ENCODE measurements around the gene DPP4. TPM values are rescaled to one million over a fixed set of nuclear protein-coding genes. Genes with fewer than 3 reads are reported as not detected.

The DPP4 gene
- polyA plus RNA-seq, 2 of the 4 experiments (the other 2 are of a cell fraction) = 0.17 to 0.27 TPM

DNA sequence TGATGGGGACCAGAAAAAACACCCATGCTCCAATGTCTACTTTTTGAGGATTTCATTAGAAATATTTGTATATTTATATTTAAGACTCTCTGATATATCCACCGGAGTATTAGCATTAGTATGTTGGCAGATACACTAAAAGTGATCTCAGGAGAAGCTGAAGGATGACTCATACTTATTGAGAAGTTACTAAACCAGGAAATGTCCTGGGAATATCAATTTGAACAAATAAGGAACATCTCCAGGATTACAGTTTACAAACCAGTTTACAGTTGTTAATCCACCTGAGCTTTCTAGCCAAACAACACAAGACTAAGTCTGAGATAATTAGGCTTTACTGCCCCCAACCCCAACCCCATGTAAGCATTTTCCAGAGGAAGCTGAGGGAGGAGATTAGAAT, 16.1 kb upstream of the DPP4 start:
- Histone ChIP-seq H3K4me3 (no peak overlapping the region), H3K4me1 (peaks cover 35% of the 10 kb centered on the region), H3K4me2 (0 out of 3 replicates have a peak overlapping the region, but pooled peaks have one; percentile 16), H3K9me3 (no peaks in the 10 kb centered on the region), H3K27ac (0 out of 6 replicates have a peak overlapping the region, but pooled peaks of 1 of the 2 experiments have one; percentile 46)
- ChIA-PET POLR2A (no interaction called here), CTCF (no interaction called here)
- ATAC-seq = no peak
- 11% methylated on average over 1 of the region's 1 CpG for WGBS (ENCODE audit: missing lambda C conversion rate)
- FAIRE-seq = no peak
- no peak for TF ChIP-seq HDAC2 (IDR thresholded peaks at IDR 0.05)
- TF ChIP-seq EHF (CRISPR knock-in tag; IDR thresholded peaks at IDR 0.05) = no peak
- TF ChIP-seq FOSL2 (IDR thresholded peaks at IDR 0.05) = no peak
- peak; percentile 69 for TF ChIP-seq FOSL2 (CRISPR knock-in tag; IDR thresholded peaks at IDR 0.05)
- TF ChIP-seq POLR2AphosphoS2 (conservative IDR thresholded peaks at IDR 0.05; ENCODE audit: low read length) = no peak
- DNase-seq (ENCODE audit: low read depth in 1 of 2, low spot score in 1 of 2) = no peak

GRCh38 chr2:162086904-162087303, 12.9 kb upstream of the DPP4 start:
- CTCF ChIA-PET = no interaction called here
- TF ChIP-seq ZSCAN20 (CRISPR knock-in tag; IDR thresholded peaks at IDR 0.05) (no peak), CBX2 (IDR thresholded peaks at IDR 0.05; ENCODE audit: borderline replicate concordance, low read depth) (no peak), HOXA7 (CRISPR knock-in tag; IDR thresholded peaks at IDR 0.05) (no peak), HOXB13 (CRISPR knock-in tag; IDR thresholded peaks at IDR 0.05; ENCODE audit: low read depth) (no peak), FOSL2 (IDR thresholded peaks at IDR 0.05) (no peak), FOSL2 (CRISPR knock-in tag; IDR thresholded peaks at IDR 0.05) (no peak), USF2 (IDR thresholded peaks at IDR 0.05) (no peak), HDAC2 (IDR thresholded peaks at IDR 0.05) (no peak), RCOR1 (IDR thresholded peaks at IDR 0.05; ENCODE audit: low read depth, low read length) (no peak), RNF2 (IDR thresholded peaks at IDR 0.05; ENCODE audit: borderline replicate concordance, low read depth) (no peak), PBX3 (IDR thresholded peaks at IDR 0.05) (no peak)
- TF ChIP-seq, protein P1, sequence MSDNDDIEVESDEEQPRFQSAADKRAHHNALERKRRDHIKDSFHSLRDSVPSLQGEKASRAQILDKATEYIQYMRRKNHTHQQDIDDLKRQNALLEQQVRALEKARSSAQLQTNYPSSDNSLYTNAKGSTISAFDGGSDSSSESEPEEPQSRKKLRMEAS (IDR thresholded peaks at IDR 0.05) = no peak
- H3K4me3 ChIP-seq = no peak overlapping the region
- FAIRE-seq (no peak), ATAC-seq (no peak), DNase-seq (ENCODE audit: low read depth in 1 of 2, low spot score in 1 of 2) (no peak)
- peaks cover 21% of the 10 kb centered on the region for H3K4me1 ChIP-seq
- no peak overlapping the region for H3K4me2 ChIP-seq
- POLR2A ChIA-PET = interaction anchor here (0.6 kb wide), 1 partner anchor 67 kb away, joined by 3 read pairs; no protein-coding TSS in a partner anchor
- WGBS (ENCODE audit: missing lambda C conversion rate) = 50% methylated on average over 2 of the region's 2 CpGs
- H3K27ac ChIP-seq = no peak overlapping the region
- H3K9me3 ChIP-seq = no peaks in the 10 kb centered on the region

GRCh38 chr2:162085090-162085891, 11.3 kb upstream of the DPP4 start:
- DNase-seq (ENCODE audit: low read depth in 1 of 2, low spot score in 1 of 2) (no peak), FAIRE-seq (no peak), ATAC-seq (0 out of 6 replicates have a peak, but pooled peaks of 1 of the 2 experiments have one; percentile 57)
- Histone ChIP-seq H3K4me3 (no peak overlapping the region), H3K9me3 (no peaks in the 10 kb centered on the region), H3K4me1 (peaks cover 5% of the 10 kb centered on the region; the same call in 2 of the 3 replicates), H3K4me2 (no peak overlapping the region), H3K27ac (no peak overlapping the region)
- ChIA-PET POLR2A (no interaction called here), CTCF (no interaction called here)
- TF ChIP-seq ESRRA (IDR thresholded peaks at IDR 0.05; ENCODE audit: borderline replicate concordance, low read length) (no peak), ZC3H11A (IDR thresholded peaks at IDR 0.05) (no peak), BCL3 (IDR thresholded peaks at IDR 0.05) (no peak), RAD21 (conservative IDR thresholded peaks at IDR 0.05 in 1 of 2, IDR thresholded peaks at IDR 0.05 in 1 of 2) (no peak), FOXS1 (CRISPR knock-in tag; IDR thresholded peaks at IDR 0.05) (no peak)
- TF ChIP-seq, protein P2, sequence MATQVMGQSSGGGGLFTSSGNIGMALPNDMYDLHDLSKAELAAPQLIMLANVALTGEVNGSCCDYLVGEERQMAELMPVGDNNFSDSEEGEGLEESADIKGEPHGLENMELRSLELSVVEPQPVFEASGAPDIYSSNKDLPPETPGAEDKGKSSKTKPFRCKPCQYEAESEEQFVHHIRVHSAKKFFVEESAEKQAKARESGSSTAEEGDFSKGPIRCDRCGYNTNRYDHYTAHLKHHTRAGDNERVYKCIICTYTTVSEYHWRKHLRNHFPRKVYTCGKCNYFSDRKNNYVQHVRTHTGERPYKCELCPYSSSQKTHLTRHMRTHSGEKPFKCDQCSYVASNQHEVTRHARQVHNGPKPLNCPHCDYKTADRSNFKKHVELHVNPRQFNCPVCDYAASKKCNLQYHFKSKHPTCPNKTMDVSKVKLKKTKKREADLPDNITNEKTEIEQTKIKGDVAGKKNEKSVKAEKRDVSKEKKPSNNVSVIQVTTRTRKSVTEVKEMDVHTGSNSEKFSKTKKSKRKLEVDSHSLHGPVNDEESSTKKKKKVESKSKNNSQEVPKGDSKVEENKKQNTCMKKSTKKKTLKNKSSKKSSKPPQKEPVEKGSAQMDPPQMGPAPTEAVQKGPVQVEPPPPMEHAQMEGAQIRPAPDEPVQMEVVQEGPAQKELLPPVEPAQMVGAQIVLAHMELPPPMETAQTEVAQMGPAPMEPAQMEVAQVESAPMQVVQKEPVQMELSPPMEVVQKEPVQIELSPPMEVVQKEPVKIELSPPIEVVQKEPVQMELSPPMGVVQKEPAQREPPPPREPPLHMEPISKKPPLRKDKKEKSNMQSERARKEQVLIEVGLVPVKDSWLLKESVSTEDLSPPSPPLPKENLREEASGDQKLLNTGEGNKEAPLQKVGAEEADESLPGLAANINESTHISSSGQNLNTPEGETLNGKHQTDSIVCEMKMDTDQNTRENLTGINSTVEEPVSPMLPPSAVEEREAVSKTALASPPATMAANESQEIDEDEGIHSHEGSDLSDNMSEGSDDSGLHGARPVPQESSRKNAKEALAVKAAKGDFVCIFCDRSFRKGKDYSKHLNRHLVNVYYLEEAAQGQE (IDR thresholded peaks at IDR 0.05) = no peak
- 17% methylated on average over 3 of the region's 3 CpGs for WGBS (ENCODE audit: missing lambda C conversion rate)
